ENCODE measurements around the gene PTPN12.

The PTPN12 gene

GRCh38 chr7:77576856-77577255 is 39.8 kb downstream of the PTPN12 start:
- no peak for DNase-seq (ENCODE audit: low read depth, low spot score)
- Histone ChIP-seq H3K4me3 (ENCODE audit: low read length) (no peak overlapping the region), H3K4me1 (ENCODE audit: control insufficient read depth, insufficient read depth, low read length) (no peaks in the 10 kb centered on the region; the same call in 1 of the 2 replicates), H3K36me3 (ENCODE audit: control insufficient read depth, insufficient read depth, low read length) (peaks cover 6% of the 10 kb centered on the region; the same call in 1 of the 2 replicates), H3K27me3 (ENCODE audit: control insufficient read depth, insufficient read depth, low read length) (no peaks in the 10 kb centered on the region), H3K27ac (ENCODE audit: low read length) (no peak overlapping the region), H3K9me3 (ENCODE audit: control insufficient read depth, insufficient read depth, low read length) (no peaks in the 10 kb centered on the region)
- no CpG with 5 or more reads among the region's 3 CpGs for WGBS (ENCODE audit: insufficient coverage, insufficient read length)

GRCh38 chr7:77579797-77580196 is 42.7 kb downstream of the PTPN12 start:
- no peaks in the 10 kb centered on the region for H3K9me3 ChIP-seq (ENCODE audit: control insufficient read depth, insufficient read depth, low read length)

GRCh38 chr7:77580762-77581350 is 43.8 kb downstream of the PTPN12 start:
- Histone ChIP-seq H3K27me3 (ENCODE audit: control insufficient read depth, insufficient read depth, low read length) (no peaks in the 10 kb centered on the region), H3K4me3 (ENCODE audit: low read length) (no peak overlapping the region), H3K36me3 (ENCODE audit: control insufficient read depth, insufficient read depth, low read length) (peaks cover 4% of the 10 kb centered on the region; the same call in 1 of the 2 replicates), H3K9me3 (ENCODE audit: control insufficient read depth, insufficient read depth, low read length) (no peaks in the 10 kb centered on the region), H3K27ac (ENCODE audit: low read length) (no peak overlapping the region), H3K4me1 (ENCODE audit: control insufficient read depth, insufficient read depth, low read length) (no peaks in the 10 kb centered on the region; the same call in 1 of the 2 replicates)
- no CpG with 5 or more reads among the region's 4 CpGs for WGBS (ENCODE audit: insufficient coverage, insufficient read length)
- no peak for DNase-seq (ENCODE audit: low read depth, low spot score)

More at GRCh38 chr7:77579797-77580196, 42.7 kb downstream of the PTPN12 start:
- DNase-seq (ENCODE audit: low read depth, low spot score): no peak
- Histone ChIP-seq H3K27me3 (ENCODE audit: control insufficient read depth, insufficient read depth, low read length) (no peaks in the 10 kb centered on the region), H3K27ac (ENCODE audit: low read length) (no peak overlapping the region), H3K4me1 (ENCODE audit: control insufficient read depth, insufficient read depth, low read length) (no peaks in the 10 kb centered on the region; the same call in 1 of the 2 replicates), H3K4me3 (ENCODE audit: low read length) (no peak overlapping the region), H3K36me3 (ENCODE audit: control insufficient read depth, insufficient read depth, low read length) (peaks cover 4% of the 10 kb centered on the region; the same call in 1 of the 2 replicates)

- no peaks in the 10 kb centered on the region for H3K4me1 ChIP-seq (ENCODE audit: control insufficient read depth, insufficient read depth, low read length)
- no peak overlapping the region for H3K27ac ChIP-seq (ENCODE audit: low read length)
- no peaks in the 10 kb centered on the region for H3K9me3 ChIP-seq (ENCODE audit: control insufficient read depth, insufficient read depth, low read length)
- H3K36me3 ChIP-seq (ENCODE audit: control insufficient read depth, insufficient read depth, low read length): no peaks in the 10 kb centered on the region; the same call in 1 of the 2 replicates
- H3K4me3 ChIP-seq (ENCODE audit: low read length): no peak overlapping the region
- H3K27me3 ChIP-seq (ENCODE audit: control insufficient read depth, insufficient read depth, low read length): no peaks in the 10 kb centered on the region
- DNase-seq (ENCODE audit: low read depth, low spot score): no peak
- WGBS (ENCODE audit: insufficient coverage, insufficient read length): no CpG with 5 or more reads among the region's 2 CpGs
Measured at GRCh38 chr7:77587272-77587671, 50.2 kb downstream of the PTPN12 start.

- no peak overlapping the region for H3K4me3 ChIP-seq (ENCODE audit: low read length)
- H3K27me3 ChIP-seq (ENCODE audit: control insufficient read depth, insufficient read depth, low read length): no peaks in the 10 kb centered on the region
- WGBS (ENCODE audit: insufficient coverage, insufficient read length): no CpG with 5 or more reads among the region's 2 CpGs
- no peak for DNase-seq (ENCODE audit: low read depth, low spot score)
- no peak overlapping the region for H3K27ac ChIP-seq (ENCODE audit: low read length)
- H3K9me3 ChIP-seq (ENCODE audit: control insufficient read depth, insufficient read depth, low read length): no peaks in the 10 kb centered on the region
- no peaks in the 10 kb centered on the region for H3K4me1 ChIP-seq (ENCODE audit: control insufficient read depth, insufficient read depth, low read length)
- H3K36me3 ChIP-seq (ENCODE audit: control insufficient read depth, insufficient read depth, low read length): peaks cover 13% of the 10 kb centered on the region; the same call in 1 of the 2 replicates
Measured at GRCh38 chr7:77600952-77601351, 63.9 kb downstream of the PTPN12 start.

GRCh38 chr7:77606562-77606961 is 69.5 kb downstream of the PTPN12 start:
- Histone ChIP-seq H3K36me3 (ENCODE audit: control insufficient read depth, insufficient read depth, low read length) (peaks cover 3% of the 10 kb centered on the region; the same call in 1 of the 2 replicates), H3K9me3 (ENCODE audit: control insufficient read depth, insufficient read depth, low read length) (no peaks in the 10 kb centered on the region), H3K27ac (ENCODE audit: low read length) (no peak overlapping the region), H3K4me3 (ENCODE audit: low read length) (no peak overlapping the region), H3K27me3 (ENCODE audit: control insufficient read depth, insufficient read depth, low read length) (no peaks in the 10 kb centered on the region), H3K4me1 (ENCODE audit: control insufficient read depth, insufficient read depth, low read length) (no peaks in the 10 kb centered on the region)
- no peak for DNase-seq (ENCODE audit: low read depth, low spot score)

- DNase-seq (ENCODE audit: low read depth, low spot score): no peak
- Histone ChIP-seq H3K27me3 (ENCODE audit: control insufficient read depth, insufficient read depth, low read length) (no peaks in the 10 kb centered on the region), H3K4me3 (ENCODE audit: low read length) (no peak overlapping the region), H3K27ac (ENCODE audit: low read length) (no peak overlapping the region), H3K36me3 (ENCODE audit: control insufficient read depth, insufficient read depth, low read length) (peaks cover 6% of the 10 kb centered on the region; the same call in 1 of the 2 replicates), H3K9me3 (ENCODE audit: control insufficient read depth, insufficient read depth, low read length) (no peaks in the 10 kb centered on the region), H3K4me1 (ENCODE audit: control insufficient read depth, insufficient read depth, low read length) (no peaks in the 10 kb centered on the region)
- no CpG with 5 or more reads among the region's 4 CpGs for WGBS (ENCODE audit: insufficient coverage, insufficient read length)
Measured at GRCh38 chr7:77619314-77619713, 82.2 kb downstream of the PTPN12 start.

- Histone ChIP-seq H3K9me3 (ENCODE audit: control insufficient read depth, insufficient read depth, low read length) (no peaks in the 10 kb centered on the region), H3K4me1 (ENCODE audit: control insufficient read depth, insufficient read depth, low read length) (no peaks in the 10 kb centered on the region), H3K27me3 (ENCODE audit: control insufficient read depth, insufficient read depth, low read length) (no peaks in the 10 kb centered on the region), H3K4me3 (ENCODE audit: low read length) (no peak overlapping the region), H3K27ac (ENCODE audit: low read length) (no peak overlapping the region), H3K36me3 (ENCODE audit: control insufficient read depth, insufficient read depth, low read length) (peaks cover 7% of the 10 kb centered on the region; the same call in 1 of the 2 replicates)
- no CpG with 5 or more reads among the region's 6 CpGs for WGBS (ENCODE audit: insufficient coverage, insufficient read length)
- no peak for DNase-seq (ENCODE audit: low read depth, low spot score)
Measured at GRCh38 chr7:77626586-77627308, 89.7 kb downstream of the PTPN12 start.

- H3K36me3 ChIP-seq (ENCODE audit: control insufficient read depth, insufficient read depth, low read length): peaks cover 7% of the 10 kb centered on the region; the same call in 1 of the 2 replicates
- H3K27ac ChIP-seq (ENCODE audit: low read length): no peak overlapping the region
- H3K4me1 ChIP-seq (ENCODE audit: control insufficient read depth, insufficient read depth, low read length): no peaks in the 10 kb centered on the region
- no peaks in the 10 kb centered on the region for H3K27me3 ChIP-seq (ENCODE audit: control insufficient read depth, insufficient read depth, low read length)
- no peaks in the 10 kb centered on the region for H3K9me3 ChIP-seq (ENCODE audit: control insufficient read depth, insufficient read depth, low read length)
- no peak for DNase-seq (ENCODE audit: low read depth, low spot score)
- no peak overlapping the region for H3K4me3 ChIP-seq (ENCODE audit: low read length)
Measured at GRCh38 chr7:77627309-77627676, 90.2 kb downstream of the PTPN12 start.

- no peaks in the 10 kb centered on the region for H3K27me3 ChIP-seq (ENCODE audit: control insufficient read depth, insufficient read depth, low read length)
- no peak overlapping the region for H3K27ac ChIP-seq (ENCODE audit: low read length)
- no peaks in the 10 kb centered on the region for H3K9me3 ChIP-seq (ENCODE audit: control insufficient read depth, insufficient read depth, low read length)
- peaks cover 4% of the 10 kb centered on the region; the same call in 1 of the 2 replicates for H3K36me3 ChIP-seq (ENCODE audit: control insufficient read depth, insufficient read depth, low read length)
- WGBS (ENCODE audit: insufficient coverage, insufficient read length): no CpG with 5 or more reads among the region's 4 CpGs
- H3K4me1 ChIP-seq (ENCODE audit: control insufficient read depth, insufficient read depth, low read length): no peaks in the 10 kb centered on the region
- no peak overlapping the region for H3K4me3 ChIP-seq (ENCODE audit: low read length)
- DNase-seq (ENCODE audit: low read depth, low spot score): no peak
Measured at GRCh38 chr7:77629797-77630196, 92.7 kb downstream of the PTPN12 start.

- peaks cover 4% of the 10 kb centered on the region; the same call in 1 of the 2 replicates for H3K36me3 ChIP-seq (ENCODE audit: control insufficient read depth, insufficient read depth, low read length)
- no peak for DNase-seq (ENCODE audit: low read depth, low spot score)
- no peak overlapping the region for H3K27ac ChIP-seq (ENCODE audit: low read length)
- H3K27me3 ChIP-seq (ENCODE audit: control insufficient read depth, insufficient read depth, low read length): no peaks in the 10 kb centered on the region
- H3K9me3 ChIP-seq (ENCODE audit: control insufficient read depth, insufficient read depth, low read length): no peaks in the 10 kb centered on the region
- no peaks in the 10 kb centered on the region for H3K4me1 ChIP-seq (ENCODE audit: control insufficient read depth, insufficient read depth, low read length)
- no peak overlapping the region for H3K4me3 ChIP-seq (ENCODE audit: low read length)
- no CpG with 5 or more reads among the region's 2 CpGs for WGBS (ENCODE audit: insufficient coverage, insufficient read length)
Measured at GRCh38 chr7:77631820-77632219, 94.7 kb downstream of the PTPN12 start.
